Measurements from ENCODE around the gene COQ2.
"Not testable (repeated sequence)": the region's sequence is repeated elsewhere in the genome, so short reads cannot be mapped to it uniquely, and the experiment has no call there.

The COQ2 gene

GRCh38 chr4:83247415-83248357, 36.9 kb downstream of the COQ2 start:
- DNase-seq (ENCODE audit: low spot score): no peak

DNA sequence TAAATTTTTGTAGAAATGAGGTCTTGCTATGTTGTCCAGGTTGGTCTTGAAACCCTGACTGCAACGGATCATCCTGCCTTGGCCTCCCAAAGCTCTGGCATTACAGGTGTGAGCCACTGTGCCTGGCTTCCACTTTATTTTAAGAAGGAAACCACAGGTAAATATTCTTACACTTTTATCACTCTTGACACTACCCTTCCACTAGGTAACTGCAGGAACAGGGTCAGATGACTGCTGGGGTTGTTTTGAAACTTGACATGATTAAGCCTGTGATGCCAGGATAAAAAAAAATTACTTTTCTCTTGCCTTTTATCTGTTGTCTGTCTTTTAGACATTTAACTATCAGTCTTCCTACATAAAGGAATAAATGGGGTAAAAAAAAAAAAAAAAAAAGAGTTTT, 43.5 kb downstream of the COQ2 start:
- no peak for DNase-seq (ENCODE audit: low spot score)

- DNase-seq (ENCODE audit: low spot score): no peak
Observed at GRCh38 chr4:83240379-83240875, 44.2 kb downstream of the COQ2 start.

DNA sequence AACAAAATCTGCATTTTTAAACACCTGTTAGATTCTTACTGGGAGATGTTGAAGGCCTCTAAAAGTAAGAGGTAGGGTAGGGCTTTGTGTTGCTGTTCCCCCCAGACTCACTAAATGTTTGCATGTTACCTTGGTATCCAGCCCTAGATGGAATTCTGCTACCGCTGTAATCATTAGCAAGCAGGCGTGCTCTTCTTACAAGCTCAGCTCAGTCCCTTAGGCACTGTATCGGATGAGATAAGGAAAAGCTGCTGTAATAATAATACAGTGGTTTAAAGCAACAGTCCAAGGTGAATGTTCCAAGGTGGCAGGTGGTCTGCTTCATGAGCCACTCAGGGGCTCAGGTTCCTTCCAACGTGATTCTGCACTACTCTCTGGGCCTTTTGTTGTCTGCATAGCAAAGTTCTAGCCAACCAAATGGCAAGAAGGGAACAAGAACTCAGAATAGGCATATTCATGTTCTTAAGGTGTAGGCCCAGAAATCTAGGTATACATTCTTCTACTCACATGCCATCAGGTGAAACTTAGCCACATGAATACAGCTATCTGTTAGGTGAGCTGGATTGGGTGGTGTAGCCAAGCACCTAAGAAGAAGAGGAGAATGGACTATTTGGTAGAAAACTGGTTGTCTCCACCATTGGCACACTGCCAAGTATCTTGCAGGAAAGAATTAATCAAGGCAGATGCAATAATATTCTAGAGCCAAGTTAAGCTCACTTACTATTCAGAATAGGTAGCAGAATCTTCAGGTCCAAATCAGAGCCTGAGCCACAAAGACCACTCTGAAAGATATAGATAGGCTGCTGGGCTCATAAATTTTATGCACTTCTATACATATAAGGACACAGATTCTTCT, 46.0 kb downstream of the COQ2 start:
- no peak for DNase-seq (ENCODE audit: low spot score)

- no peak for DNase-seq (ENCODE audit: low spot score)
Observed at GRCh38 chr4:83237591-83237990, 47.0 kb downstream of the COQ2 start.

DNA sequence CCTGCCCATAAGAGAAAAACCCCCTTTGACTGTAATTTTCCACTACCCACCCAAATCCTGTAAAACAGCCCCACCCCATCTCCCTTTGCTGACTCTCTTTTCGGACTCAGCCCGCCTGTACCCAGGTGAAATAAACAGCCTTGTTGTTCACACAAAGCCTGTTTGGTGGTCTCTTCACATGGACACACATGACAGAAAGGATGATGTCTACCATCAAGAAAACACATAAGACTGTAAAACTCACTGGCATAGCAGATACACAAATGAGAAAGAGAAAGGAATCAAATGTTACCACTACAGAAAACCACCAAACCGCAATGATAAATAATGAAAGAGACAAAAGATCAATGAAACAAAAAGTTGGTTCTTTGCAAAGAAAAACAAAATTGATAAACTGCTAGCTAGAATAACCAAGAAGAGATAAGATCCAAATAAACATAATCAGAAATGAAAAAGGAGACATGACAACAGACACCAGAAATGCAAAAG, 48.9 kb downstream of the COQ2 start:
- DNase-seq (ENCODE audit: low spot score): not testable (repeated sequence)

GRCh38 chr4:83234902-83235644, 49.5 kb downstream of the COQ2 start:
- DNase-seq (ENCODE audit: low spot score): no peak

DNA sequence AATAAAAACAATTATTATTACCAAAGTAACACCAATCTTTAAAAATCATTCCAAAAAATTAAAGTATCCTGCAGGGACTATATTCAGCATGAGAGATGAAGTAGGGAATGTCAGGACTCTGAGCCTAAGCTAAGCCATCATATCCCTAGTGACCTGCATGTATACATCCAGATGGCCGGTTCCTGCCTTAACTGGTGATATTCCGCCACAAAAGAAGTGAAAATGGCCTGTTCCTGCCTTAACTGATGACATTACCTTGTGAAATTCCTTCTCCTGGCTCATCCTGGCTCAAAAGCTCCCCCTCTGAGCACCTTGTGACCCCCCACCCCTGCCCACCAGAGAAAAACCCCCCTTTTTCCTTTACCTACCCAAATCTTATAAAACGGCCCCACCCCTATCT, 50.2 kb downstream of the COQ2 start:
- not testable (repeated sequence) for DNase-seq (ENCODE audit: low spot score)

GRCh38 chr4:83232082-83232481, 52.5 kb downstream of the COQ2 start:
- no peak for DNase-seq (ENCODE audit: low spot score)

DNA sequence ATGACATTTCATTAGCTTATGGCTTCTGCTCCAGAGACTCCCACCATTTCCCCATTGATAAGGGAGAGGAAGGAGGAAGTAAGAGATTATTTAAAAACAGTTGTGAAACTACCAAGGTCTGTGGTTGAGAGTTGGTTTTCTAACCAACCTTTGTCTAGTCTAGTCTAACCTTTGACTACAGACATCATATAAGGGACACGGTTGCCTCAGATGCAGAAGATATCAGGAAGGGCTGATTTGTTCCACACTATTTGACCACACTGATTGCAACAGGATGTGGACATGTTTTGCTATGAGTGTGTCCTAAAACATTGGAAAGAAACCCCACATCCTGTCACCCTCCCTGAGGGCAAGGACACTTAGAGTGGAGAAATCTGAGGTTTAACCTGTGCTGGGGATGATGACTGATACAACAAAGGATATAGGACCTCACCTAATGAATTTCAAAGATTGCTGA, 53.0 kb downstream of the COQ2 start:
- DNase-seq (ENCODE audit: low spot score): no peak

DNA sequence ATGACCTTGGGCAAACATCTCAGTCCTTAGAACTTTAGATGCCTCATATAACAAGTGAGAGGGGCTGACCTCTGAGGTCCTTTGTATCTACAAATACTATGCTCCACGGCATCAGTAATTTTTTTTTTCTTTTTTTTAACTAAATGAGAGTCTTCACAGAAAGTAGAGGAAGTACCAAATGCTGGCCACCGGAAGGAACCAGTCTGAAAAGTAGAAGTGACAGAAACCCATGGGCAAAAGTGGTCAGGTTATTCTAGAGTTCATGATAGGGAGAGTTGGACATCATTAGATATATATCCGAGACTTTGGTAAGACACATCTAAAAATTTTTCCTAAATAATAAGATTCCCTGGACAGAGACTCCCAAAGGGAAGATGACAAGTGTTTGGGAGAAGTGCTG, 53.7 kb downstream of the COQ2 start:
- no peak for DNase-seq (ENCODE audit: low spot score)

DNA sequence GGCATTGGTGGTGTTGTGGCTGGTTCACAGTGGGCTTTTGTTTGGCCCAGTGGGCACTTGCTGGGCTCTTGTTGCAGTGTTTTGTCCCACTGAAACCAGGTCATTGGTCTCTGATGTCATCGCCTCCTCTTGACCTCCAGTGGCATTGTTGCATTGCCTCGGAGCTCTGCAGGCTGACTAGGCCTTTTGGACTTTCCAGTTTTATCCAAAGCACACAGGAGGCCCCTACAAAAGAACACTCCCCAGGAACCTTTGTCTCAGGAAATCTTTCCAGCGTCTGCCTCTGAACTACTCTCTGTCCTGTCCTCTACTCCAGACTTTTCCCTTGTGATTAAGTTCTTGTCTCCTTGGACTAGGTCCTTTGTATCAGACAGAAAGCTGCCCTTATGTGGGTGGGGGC, 54.8 kb downstream of the COQ2 start:
- no peak for DNase-seq (ENCODE audit: low spot score)

- DNase-seq (ENCODE audit: low spot score): no peak
Observed at GRCh38 chr4:83228231-83228630, 56.4 kb downstream of the COQ2 start.

- DNase-seq (ENCODE audit: low spot score): no peak
Observed at GRCh38 chr4:83224502-83225197, 59.9 kb downstream of the COQ2 start.

DNA sequence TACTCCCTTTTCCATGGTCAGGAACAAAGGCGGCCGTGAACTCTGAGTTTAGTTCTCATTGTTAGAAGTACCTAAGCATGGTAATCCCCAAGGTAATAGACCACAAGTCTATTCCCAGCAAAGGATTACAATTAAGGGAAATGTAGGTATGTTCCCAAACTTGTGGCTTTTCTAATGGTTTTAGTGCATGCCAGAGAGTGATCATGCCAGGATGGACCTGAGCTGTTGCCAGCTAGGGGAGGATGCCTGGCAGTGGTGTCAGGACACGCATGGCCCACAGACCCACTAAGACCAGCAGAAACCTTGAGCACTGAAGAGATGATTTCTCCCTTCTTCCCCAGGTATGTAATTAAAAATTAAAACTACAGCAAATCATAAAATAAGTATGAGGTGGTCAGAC, 60.8 kb downstream of the COQ2 start:
- DNase-seq (ENCODE audit: low spot score): no peak

GRCh38 chr4:83221897-83222441, 62.6 kb downstream of the COQ2 start:
- DNase-seq (ENCODE audit: low spot score): no peak

DNA sequence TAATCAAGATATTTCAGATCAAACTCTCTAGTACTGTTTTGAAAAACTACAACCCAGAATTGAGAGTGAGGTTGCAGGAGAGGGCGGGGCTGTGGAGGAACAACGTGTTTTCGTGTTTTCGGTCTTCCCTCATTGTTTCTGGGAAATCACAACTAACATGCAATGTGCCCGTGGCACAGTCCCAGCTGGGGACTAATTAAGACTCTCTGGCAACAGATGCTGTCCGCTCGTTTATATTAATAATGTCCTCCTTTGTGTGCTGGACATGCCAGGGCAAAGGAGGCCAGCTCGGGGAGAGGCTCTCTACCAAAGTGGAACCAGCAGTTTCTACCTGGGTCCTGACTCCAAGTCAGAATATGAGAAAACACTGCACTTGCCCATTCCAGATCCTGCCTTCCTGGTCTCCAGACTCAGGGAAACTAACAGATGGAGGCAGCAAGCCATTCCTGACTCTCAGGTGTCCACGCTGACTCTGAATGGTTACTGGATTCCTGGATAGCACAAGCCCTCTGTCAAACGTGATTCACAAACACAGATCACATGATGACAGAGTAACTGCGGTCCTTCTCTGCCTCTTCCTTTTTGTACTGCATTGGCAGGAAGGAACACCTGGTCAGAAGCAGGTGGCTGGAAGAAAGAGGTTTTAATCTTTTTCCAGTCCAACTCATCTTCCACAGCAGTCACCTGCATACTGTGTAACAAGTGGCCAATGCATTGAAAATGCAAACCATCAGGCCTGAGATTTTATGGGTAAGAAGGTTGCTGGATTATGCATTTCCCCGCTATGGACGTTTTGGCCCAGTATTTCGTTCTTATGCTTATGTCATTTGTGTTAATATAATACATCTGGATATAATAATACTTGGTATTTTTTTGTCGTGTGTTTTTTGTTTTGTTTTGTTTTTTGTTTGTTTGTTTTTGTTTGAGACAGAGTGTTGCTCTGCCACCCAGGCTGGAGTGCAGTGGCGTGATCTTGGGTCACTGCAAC, 65.0 kb downstream of the COQ2 start:
- no peak for DNase-seq (ENCODE audit: low spot score)

DNA sequence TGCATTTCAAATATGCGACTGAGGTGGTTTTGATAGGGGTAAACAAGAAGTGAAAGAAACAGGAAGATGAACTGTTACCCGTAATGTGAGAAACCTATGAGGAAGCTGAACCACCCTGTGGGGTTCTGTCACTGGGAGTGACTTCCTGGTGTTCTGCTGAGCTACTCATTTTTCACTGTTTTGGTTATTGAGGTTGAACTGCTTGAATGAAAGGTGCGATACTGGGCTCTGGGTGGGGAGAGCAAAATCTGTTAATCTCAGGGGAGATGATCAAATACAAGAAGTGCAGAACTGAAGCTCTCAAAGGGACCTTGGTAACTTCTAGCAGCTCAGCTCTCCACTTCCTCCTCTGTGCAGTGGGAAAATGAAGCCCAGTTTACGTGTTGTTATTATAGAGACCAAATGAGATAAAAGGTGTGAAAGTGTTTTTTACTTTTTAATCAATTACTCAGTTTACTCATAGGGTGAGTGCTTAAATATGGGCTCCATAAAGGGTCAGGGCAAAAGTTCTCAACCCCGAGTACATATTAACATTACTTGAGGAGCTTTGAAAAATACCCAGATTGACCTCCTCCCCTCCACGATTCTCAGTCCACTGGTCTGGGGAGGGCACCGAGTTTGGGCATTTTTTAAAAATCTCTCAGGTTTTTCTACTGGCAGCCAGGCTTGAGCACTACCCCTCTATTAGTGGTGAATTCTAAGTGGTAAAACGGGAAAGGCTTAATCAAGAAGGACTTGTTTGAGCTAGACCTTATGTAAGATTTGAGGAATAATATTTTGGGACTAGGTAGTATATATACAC, 66.7 kb downstream of the COQ2 start:
- DNase-seq (ENCODE audit: low spot score): no peak
